ENCODE results near the gene CPNE2. TPM values are rescaled to one million over a fixed set of nuclear protein-coding genes. Genes with fewer than 3 reads are reported as not detected.
A peak's percentile ranks its signal among the peaks of the same experiment; 100 is the strongest.

The CPNE2 gene
- total RNA-seq, 2 donors from 2014 or later: 3.8 to 4.4 TPM

DNA sequence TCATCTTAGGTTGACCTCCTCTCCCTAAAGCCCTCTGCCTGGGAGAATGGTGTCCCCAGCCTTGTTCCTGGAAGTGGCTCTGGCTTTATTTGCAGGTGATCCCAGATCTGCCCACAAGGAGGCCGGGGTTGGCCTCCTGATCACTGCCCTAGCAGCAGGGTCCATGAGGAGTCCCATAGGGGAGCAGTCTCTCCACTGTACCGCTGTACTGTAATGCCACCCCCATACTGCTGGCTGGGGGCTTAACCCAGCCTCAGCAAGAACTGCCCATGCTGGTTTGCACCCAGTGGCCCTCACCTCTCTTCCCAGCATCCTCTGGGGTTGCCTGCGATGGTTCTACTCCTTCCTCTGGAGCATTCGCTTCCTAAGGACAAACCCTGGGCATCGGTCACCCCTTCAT, 54.4 kb downstream of the CPNE2 start:
- H3K36me3 Mint-ChIP-seq (ENCODE audit: low read depth): no peaks in the 10 kb centered on the region
- no peak overlapping the region for H3K4me3 Mint-ChIP-seq
- H3K4me1 Mint-ChIP-seq: peaks cover 8% of the 10 kb centered on the region
- H3K27ac Mint-ChIP-seq: no peak overlapping the region
- no peaks in the 10 kb centered on the region for H3K9me3 Mint-ChIP-seq
- no peak for ATAC-seq (replicated peaks)
- H3K27me3 Mint-ChIP-seq: no peaks in the 10 kb centered on the region

- Mint-ChIP-seq H3K36me3 (ENCODE audit: low read depth) (peaks cover 3% of the 10 kb centered on the region), H3K27me3 (no peaks in the 10 kb centered on the region), H3K4me1 (no peaks in the 10 kb centered on the region), H3K9me3 (no peaks in the 10 kb centered on the region), H3K27ac (no peak overlapping the region), H3K4me3 (no peak overlapping the region)
- ATAC-seq (replicated peaks): no peak
These were observed 55.2 kb downstream of the CPNE2 start for GRCh38 chr16:57147381-57148221.

DNA sequence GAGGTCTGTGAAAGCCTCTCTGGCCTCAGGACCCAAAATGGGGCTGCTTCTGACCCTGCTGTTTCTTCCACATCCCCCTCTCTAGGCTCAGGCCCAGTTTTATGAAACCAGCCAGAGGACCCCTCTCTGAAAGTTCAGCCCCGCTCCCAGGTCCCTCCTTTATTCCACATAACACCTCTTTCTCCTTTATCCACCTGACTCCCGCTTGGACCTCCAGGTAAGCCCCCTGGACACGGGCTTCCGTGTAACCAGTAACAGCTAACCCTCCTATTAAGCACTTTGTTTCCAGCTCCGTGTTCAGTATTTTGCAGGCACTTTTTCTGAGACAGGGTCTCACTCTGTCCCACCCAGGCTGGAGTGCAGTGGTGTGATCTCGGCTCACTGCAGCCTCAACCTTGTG, 56.1 kb downstream of the CPNE2 start:
- Mint-ChIP-seq H3K4me3 (no peak overlapping the region), H3K9me3 (no peaks in the 10 kb centered on the region), H3K36me3 (ENCODE audit: low read depth) (peaks cover 12% of the 10 kb centered on the region), H3K27me3 (no peaks in the 10 kb centered on the region), H3K27ac (peak overlapping the region; percentile 37), H3K4me1 (no peaks in the 10 kb centered on the region)
- ATAC-seq (replicated peaks): no peak

DNA sequence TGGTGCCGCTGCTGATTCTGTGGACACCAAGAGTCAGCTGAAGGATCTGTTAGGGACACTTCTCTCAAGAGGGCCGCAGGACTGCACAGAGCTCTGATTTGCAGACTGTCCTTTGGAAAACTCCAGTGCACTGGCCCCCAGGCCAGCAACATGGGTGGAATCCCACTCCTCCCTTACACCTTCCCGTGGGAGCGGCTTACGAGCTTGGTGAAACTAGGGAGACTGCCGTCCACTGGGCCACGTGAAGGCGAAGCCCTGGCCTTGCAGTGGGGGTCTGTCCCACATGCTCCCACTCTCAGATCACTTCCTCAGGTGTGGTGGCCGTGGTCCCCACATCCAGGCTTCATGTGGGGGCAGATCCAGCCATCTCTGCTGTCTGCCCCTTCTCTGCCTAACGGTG, 57.0 kb downstream of the CPNE2 start:
- no peaks in the 10 kb centered on the region for H3K4me1 Mint-ChIP-seq
- ATAC-seq (replicated peaks): no peak
- peaks cover 21% of the 10 kb centered on the region for H3K36me3 Mint-ChIP-seq (ENCODE audit: low read depth)
- no peaks in the 10 kb centered on the region for H3K27me3 Mint-ChIP-seq
- no peak overlapping the region for H3K27ac Mint-ChIP-seq
- H3K4me3 Mint-ChIP-seq: no peak overlapping the region
- H3K9me3 Mint-ChIP-seq: no peaks in the 10 kb centered on the region

DNA sequence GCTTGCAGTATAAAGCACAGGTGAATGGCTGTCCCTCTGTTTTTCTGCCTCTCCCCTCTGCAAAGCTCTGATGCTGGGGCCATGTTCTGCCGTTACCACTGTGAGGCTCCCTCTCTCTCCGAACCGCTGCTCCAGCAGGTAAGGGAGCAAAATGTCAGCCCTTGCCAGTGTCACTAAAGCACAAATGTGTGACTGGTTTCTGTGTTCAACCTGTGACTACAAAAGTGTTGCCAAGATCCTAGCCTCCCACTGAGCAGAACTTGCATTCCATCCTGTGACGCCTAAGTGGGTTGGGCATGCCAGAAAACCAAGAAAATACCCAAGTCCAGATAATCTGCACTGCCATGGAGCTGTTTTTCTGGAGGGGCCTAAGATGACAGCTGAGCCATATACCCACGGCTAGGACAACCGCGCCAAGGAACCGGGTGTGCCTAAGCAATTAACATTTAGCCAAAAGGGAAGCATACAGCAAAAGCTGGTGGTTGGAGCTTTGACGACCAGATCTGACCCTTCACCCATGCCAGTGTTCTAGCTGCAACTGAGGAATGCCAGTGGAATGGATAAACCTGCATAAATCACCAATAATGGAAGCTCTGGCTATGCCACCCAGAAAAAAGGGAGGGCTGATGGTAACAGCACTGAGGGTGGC, 58.4 kb downstream of the CPNE2 start:
- no peak for ATAC-seq (replicated peaks)
- H3K9me3 Mint-ChIP-seq: no peaks in the 10 kb centered on the region
- peaks cover 35% of the 10 kb centered on the region for H3K36me3 Mint-ChIP-seq (ENCODE audit: low read depth)
- no peaks in the 10 kb centered on the region for H3K27me3 Mint-ChIP-seq
- peak overlapping the region; percentile 36 for H3K27ac Mint-ChIP-seq
- H3K4me3 Mint-ChIP-seq: no peak overlapping the region
- no peaks in the 10 kb centered on the region for H3K4me1 Mint-ChIP-seq

- Mint-ChIP-seq H3K4me1 (no peaks in the 10 kb centered on the region), H3K9me3 (no peaks in the 10 kb centered on the region), H3K27ac (peak overlapping the region; percentile 36), H3K27me3 (no peaks in the 10 kb centered on the region), H3K36me3 (ENCODE audit: low read depth) (peaks cover 41% of the 10 kb centered on the region), H3K4me3 (no peak overlapping the region)
- ATAC-seq (replicated peaks): no peak
These were observed 59.0 kb downstream of the CPNE2 start for GRCh38 chr16:57151369-57151768.

- Mint-ChIP-seq H3K27me3 (no peaks in the 10 kb centered on the region), H3K4me3 (no peak overlapping the region), H3K9me3 (no peaks in the 10 kb centered on the region), H3K27ac (no peak overlapping the region), H3K4me1 (no peaks in the 10 kb centered on the region), H3K36me3 (ENCODE audit: low read depth) (peaks cover 51% of the 10 kb centered on the region)
- ATAC-seq (replicated peaks): no peak
These were observed 60.0 kb downstream of the CPNE2 start for GRCh38 chr16:57152096-57153093.

- H3K36me3 Mint-ChIP-seq (ENCODE audit: low read depth): peaks cover 64% of the 10 kb centered on the region
- no peaks in the 10 kb centered on the region for H3K4me1 Mint-ChIP-seq
- H3K4me3 Mint-ChIP-seq: no peak overlapping the region
- H3K9me3 Mint-ChIP-seq: no peaks in the 10 kb centered on the region
- peak overlapping the region; percentile 34 for H3K27ac Mint-ChIP-seq
- no peaks in the 10 kb centered on the region for H3K27me3 Mint-ChIP-seq
- ATAC-seq (replicated peaks): no peak
These were observed 61.5 kb downstream of the CPNE2 start for GRCh38 chr16:57153841-57154240.

DNA sequence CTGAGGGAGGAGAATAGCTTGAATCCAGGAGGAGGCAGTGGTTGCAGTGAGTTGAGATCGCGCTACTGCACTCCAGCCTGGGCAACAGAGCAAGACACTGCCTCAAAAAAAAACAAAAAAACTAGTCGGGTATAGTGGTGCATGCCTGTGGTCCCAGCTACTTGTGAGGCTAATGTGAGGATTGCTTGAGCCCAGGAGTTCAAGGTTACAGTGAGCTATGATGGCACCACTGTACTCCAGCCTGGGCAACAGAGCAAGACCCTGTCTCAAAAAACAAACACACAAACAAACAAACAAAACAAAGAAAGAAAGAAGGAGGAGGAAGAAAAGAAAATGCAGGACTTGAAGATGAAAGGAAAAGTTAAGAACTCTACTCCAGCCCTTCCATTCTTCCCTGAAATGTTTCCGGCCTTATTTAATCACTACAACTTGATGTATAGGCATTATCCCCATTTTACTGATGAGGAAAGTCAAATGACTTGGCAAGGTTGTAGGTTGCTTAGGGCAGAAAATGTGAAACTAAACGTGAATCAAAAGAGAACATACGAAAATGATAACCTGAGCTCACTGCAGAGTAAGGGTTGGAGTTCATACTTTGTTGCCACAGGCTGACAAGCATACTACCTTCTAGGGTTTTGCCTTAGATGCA, 63.4 kb downstream of the CPNE2 start:
- H3K27ac Mint-ChIP-seq: no peak overlapping the region
- no peaks in the 10 kb centered on the region for H3K27me3 Mint-ChIP-seq
- H3K4me1 Mint-ChIP-seq: no peaks in the 10 kb centered on the region
- H3K9me3 Mint-ChIP-seq: no peaks in the 10 kb centered on the region
- ATAC-seq (replicated peaks): no peak
- H3K4me3 Mint-ChIP-seq: no peak overlapping the region
- H3K36me3 Mint-ChIP-seq (ENCODE audit: low read depth): peaks cover 82% of the 10 kb centered on the region

GRCh38 chr16:57156351-57156703, 63.9 kb downstream of the CPNE2 start:
- no peak overlapping the region for H3K4me3 Mint-ChIP-seq
- no peak for ATAC-seq (replicated peaks)
- no peaks in the 10 kb centered on the region for H3K4me1 Mint-ChIP-seq
- no peaks in the 10 kb centered on the region for H3K27me3 Mint-ChIP-seq
- no peaks in the 10 kb centered on the region for H3K9me3 Mint-ChIP-seq
- no peak overlapping the region for H3K27ac Mint-ChIP-seq
- H3K36me3 Mint-ChIP-seq (ENCODE audit: low read depth): peaks cover 87% of the 10 kb centered on the region

DNA sequence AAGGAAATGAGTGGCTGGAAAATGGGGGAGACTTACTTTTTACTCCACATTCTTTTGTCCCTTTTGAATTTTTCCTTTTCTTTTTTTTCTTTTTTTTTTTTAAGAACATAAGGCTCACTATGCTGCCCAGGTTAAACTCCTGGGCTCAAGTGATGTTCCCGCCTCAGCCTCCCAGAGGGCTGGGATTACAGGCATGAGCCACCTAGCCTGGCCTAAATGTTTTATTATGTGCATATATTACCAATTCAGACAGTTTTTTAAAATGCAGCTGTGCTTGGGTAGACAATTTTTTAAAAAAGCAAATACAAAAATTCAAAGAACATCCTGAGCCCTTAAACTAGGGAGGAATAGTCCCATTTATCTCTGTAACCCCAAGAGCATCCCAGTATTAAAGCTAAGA, 65.2 kb downstream of the CPNE2 start:
- ATAC-seq (replicated peaks): no peak
- H3K9me3 Mint-ChIP-seq: no peaks in the 10 kb centered on the region
- no peaks in the 10 kb centered on the region for H3K4me1 Mint-ChIP-seq
- no peak overlapping the region for H3K4me3 Mint-ChIP-seq
- peaks cover 96% of the 10 kb centered on the region for H3K36me3 Mint-ChIP-seq (ENCODE audit: low read depth)
- no peaks in the 10 kb centered on the region for H3K27me3 Mint-ChIP-seq
- H3K27ac Mint-ChIP-seq: no peak overlapping the region

- no peak overlapping the region for H3K4me3 Mint-ChIP-seq
- H3K36me3 Mint-ChIP-seq (ENCODE audit: low read depth): peaks cover 96% of the 10 kb centered on the region
- H3K4me1 Mint-ChIP-seq: no peaks in the 10 kb centered on the region
- no peak overlapping the region for H3K27ac Mint-ChIP-seq
- H3K27me3 Mint-ChIP-seq: no peaks in the 10 kb centered on the region
- no peaks in the 10 kb centered on the region for H3K9me3 Mint-ChIP-seq
- no peak for ATAC-seq (replicated peaks)
These were observed 67.1 kb downstream of the CPNE2 start for GRCh38 chr16:57159447-57159846.

GRCh38 chr16:57163842-57164241, 71.5 kb downstream of the CPNE2 start:
- Mint-ChIP-seq H3K4me1 (peaks cover 5% of the 10 kb centered on the region), H3K27ac (no peak overlapping the region), H3K36me3 (ENCODE audit: low read depth) (peaks cover 94% of the 10 kb centered on the region), H3K9me3 (no peaks in the 10 kb centered on the region), H3K4me3 (no peak overlapping the region), H3K27me3 (no peaks in the 10 kb centered on the region)
- no peak for ATAC-seq (replicated peaks)

GRCh38 chr16:57165483-57165882, 73.1 kb downstream of the CPNE2 start:
- no peaks in the 10 kb centered on the region for H3K27me3 Mint-ChIP-seq
- H3K27ac Mint-ChIP-seq: no peak overlapping the region
- no peak for ATAC-seq (replicated peaks)

More at GRCh38 chr16:57165483-57165882, 73.1 kb downstream of the CPNE2 start:
- Mint-ChIP-seq H3K4me3 (no peak overlapping the region), H3K36me3 (ENCODE audit: low read depth) (peaks cover 96% of the 10 kb centered on the region), H3K4me1 (peaks cover 5% of the 10 kb centered on the region), H3K9me3 (no peaks in the 10 kb centered on the region)
